ENCODE data around the gene ACAD9. TPM values are rescaled to one million over a fixed set of nuclear protein-coding genes. Genes with fewer than 3 reads are reported as not detected.

ACAD9 gene
- total RNA-seq, 1 donor from 2014 or later: 50.4 TPM

DNA sequence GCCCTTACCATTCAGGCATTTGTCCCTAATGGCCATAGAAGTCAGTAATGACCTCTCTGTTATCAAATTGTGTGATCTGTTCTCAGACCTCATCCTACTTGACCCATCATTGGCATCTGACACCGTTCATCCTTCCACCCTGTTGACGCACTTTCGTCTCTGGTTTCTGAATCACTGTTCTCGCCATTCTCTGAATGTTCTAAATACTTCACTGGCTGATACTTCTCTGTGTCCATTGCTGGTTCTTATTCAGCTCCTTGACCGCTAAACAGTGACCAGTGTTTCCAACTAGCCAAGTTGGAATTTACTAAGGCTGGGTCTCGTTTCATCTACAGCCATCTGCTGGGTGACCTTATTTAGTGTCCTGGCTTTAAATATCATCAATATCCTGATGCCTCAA, 2.2 kb downstream of the ACAD9 start:
- intact Hi-C loops (cut with micrococcal nuclease): no loop called here
- no peak for DNase-seq
- no peak for ATAC-seq

DNA sequence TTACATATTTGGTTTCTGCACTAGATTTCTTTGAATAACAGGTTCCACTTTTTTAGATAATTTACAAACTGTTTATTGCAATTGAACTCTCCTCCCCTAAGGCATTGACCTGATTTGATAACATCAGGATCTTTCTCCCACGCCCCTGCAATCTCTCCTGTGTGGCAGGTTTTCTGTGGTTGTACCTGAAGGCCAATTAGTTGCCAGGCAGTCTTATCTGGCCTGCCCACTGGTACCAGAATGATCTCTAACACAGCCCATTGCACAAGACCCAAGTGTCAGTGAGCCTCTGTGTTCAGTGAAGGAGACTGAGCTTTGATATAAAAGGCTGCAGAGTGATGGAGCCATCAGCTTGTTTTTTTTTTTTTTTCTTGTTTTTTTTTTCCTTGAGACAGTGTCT, 3.3 kb downstream of the ACAD9 start:
- DNase-seq (no peak), ATAC-seq (no peak)
- intact Hi-C loops (cut with micrococcal nuclease): no loop called here

GRCh38 chr3:128884992-128885391, 5.6 kb downstream of the ACAD9 start:
- ATAC-seq: no peak
- intact Hi-C loops (cut with micrococcal nuclease): no loop called here

DNA sequence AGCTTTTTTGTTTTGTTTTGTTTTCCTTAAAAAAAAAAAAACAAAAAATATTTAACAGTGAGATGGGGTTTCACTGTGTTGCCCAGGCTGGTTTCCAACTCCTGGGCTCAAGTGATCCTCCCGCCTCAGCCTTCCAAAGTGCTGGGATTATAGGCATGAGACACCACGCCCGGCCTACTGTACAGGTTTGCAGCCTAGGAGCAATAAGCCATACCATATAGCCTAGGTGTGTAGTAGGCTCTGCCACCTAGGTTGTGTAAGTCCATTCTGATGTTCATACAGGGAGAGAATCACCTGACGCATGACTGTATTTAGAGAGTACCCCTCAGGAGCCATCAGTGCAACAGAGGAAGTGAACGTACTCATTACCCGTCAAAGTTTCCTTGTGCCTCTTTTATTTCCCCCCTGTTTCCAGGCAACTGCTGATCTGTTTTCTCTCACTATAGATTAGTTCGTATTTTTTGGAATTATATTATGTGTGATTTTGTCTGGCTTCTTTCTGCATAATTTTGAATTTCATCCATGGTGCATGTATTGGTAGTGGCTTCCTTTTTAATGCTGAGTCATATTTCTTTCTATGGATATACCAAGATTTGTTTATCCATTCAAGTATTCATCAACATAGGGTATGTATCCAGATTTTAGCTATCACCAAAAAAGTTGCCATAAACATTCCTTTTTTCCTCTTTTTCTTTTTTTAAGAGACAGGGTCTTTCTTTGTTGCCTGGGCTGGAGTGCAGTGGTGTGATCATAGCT, 9.9 kb downstream of the ACAD9 start:
- DNase-seq: no peak
- ATAC-seq: no peak
- intact Hi-C loops (cut with micrococcal nuclease): no loop called here

More at GRCh38 chr3:128884992-128885391, 5.6 kb downstream of the ACAD9 start:
- DNase-seq: no peak

DNA sequence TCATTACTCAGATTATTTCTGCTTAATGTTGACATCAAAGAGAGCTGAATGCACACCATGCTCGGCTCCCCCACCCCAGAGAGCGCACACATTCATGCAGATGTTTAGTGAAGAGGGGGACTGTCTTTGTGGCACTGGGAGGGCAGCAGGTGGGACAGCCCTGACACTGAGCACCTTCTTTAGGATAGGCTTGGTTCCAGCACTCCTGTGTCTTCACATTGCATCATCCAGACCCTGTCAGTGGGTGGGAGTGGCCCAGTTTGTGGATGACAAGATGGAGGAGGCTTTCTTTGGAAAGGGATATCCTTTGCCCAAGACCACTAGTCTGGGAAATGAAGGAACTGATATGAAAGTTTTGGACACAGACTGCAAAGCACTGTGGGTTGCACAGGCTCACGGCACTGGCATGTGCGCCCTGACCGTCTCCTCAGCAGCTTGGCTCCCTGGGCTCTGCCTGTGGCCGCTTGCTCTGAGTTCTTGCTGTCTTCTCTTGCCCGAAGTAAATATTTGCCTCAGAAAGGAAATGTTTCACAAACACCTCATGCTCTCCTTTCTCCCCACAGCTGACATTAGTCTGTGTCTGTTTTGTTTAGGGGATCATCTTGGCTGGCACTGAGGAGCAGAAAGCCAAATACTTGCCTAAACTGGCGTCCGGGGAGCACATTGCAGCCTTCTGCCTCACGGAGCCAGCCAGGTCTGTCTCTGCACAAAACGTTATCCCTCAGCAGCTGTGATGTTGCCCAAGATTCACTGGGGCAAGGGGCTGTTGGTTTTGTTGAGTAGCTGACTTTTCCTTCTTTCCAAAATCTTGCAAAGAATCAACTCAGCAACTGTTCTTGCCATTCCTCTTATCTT, 16.6 kb downstream of the ACAD9 start:
- intact Hi-C loops (cut with micrococcal nuclease): no loop called here
- DNase-seq (no peak), ATAC-seq (no peak)

- ATAC-seq (no peak), DNase-seq (no peak)
- intact Hi-C loops (cut with micrococcal nuclease): no loop called here
These were observed 23.0 kb downstream of the ACAD9 start for GRCh38 chr3:128902426-128902825.

- intact Hi-C loops (cut with micrococcal nuclease): no loop called here
These were observed 24.1 kb downstream of the ACAD9 start for GRCh38 chr3:128903501-128903900.

GRCh38 chr3:128906031-128906803, 26.8 kb downstream of the ACAD9 start:
- ATAC-seq: no peak
- intact Hi-C loops (cut with micrococcal nuclease): no loop called here
- no peak for DNase-seq

More at GRCh38 chr3:128903501-128903900, 24.1 kb downstream of the ACAD9 start:
- no peak for DNase-seq
- no peak for ATAC-seq

DNA sequence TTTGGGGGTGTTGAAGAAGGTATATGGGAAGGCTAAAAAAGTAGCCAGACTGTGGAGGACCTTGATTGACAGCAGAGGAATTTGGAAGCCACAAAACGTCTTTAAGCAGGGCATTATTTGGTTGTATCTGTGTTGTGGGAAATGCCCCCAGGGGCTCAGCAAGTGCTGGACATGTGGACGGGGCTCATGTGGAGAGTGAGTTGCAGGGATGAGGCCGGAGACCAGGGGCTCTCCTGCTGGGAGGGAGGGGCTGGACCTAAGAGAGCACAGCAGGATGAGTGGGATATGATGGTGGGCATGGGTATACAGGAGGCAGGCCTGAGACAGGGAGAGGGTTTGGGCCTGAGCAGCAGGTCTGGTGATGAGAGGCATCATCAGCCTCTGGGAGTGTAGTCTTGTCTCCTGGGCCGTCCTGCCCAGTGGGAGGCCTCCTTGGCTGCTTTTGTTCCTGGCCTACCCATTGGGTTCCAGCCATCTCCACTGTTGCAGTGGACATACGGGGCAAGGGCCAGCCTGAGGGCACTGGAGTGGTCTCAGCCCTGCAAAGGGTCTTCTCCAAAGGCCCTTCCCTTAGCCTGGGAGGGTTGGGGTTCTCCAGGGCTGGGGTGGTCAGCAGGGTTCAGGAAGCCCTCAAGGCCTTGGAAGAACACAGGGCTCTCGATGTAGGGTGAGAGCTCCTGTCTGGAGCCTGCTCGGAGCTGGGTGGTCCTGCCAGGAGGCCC, 27.5 kb downstream of the ACAD9 start:
- DNase-seq (no peak), ATAC-seq (no peak)
- intact Hi-C loops (cut with micrococcal nuclease): no loop called here

- ATAC-seq: no peak
- DNase-seq: no peak
- intact Hi-C loops (cut with micrococcal nuclease): no loop called here
These were observed 28.5 kb downstream of the ACAD9 start for GRCh38 chr3:128907706-128908445.

DNA sequence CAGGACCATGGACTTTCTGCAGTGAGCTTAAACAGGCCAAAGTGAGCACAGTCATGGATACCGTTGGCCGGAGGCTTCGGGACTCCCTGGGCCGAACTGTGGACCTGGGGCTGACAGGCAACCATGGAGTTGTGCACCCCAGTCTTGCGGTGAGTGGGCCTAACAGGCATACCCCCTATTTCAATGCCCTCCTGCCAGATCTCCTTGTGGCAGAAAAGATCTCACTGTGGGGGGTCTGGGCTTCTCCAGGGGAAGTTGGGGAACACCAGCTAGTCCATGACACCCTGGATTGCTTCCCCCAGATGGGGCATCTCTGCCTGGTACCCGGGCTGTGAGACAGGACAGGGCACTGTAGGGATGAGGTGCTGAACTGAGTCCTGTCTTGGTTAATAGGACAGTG, 29.5 kb downstream of the ACAD9 start:
- ATAC-seq: no peak
- no peak for DNase-seq
- intact Hi-C loops (cut with micrococcal nuclease): no loop called here

- no peak for DNase-seq
- intact Hi-C loops (cut with micrococcal nuclease): no loop called here
- ATAC-seq: no peak
These were observed 30.6 kb downstream of the ACAD9 start for GRCh38 chr3:128910006-128910405.

GRCh38 chr3:128911911-128912310, 32.5 kb downstream of the ACAD9 start:
- DNase-seq (peak; percentile 82), ATAC-seq (peak; percentile 80)
- intact Hi-C loops (cut with micrococcal nuclease): no loop called here

- intact Hi-C loops (cut with micrococcal nuclease): no loop called here
- no peak for DNase-seq
- no peak for ATAC-seq
These were observed 35.7 kb downstream of the ACAD9 start for GRCh38 chr3:128914966-128915645.

GRCh38 chr3:128917291-128917690, 37.9 kb downstream of the ACAD9 start:
- DNase-seq: no peak

DNA sequence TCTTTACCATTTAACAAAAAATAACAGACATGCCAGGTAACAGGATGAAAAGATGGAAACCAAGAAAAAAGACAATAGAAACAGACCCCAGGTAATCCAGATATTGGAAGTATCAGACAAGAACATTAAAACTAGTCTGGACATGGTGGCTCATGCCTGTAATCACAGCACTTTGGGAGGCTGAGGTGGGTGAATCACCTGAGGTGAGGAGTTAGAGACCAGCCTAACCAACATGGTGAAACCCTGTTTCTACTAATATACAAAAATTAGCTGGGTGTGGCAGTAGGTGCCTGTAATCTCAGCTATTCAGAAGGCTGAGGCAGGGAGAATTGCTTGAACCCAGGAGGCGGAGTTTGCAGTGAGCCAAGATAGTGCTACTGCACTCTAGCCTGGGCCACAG, 40.6 kb downstream of the ACAD9 start:
- no peak for DNase-seq
- intact Hi-C loops (cut with micrococcal nuclease): no loop called here
- ATAC-seq: no peak

More at GRCh38 chr3:128917291-128917690, 37.9 kb downstream of the ACAD9 start:
- ATAC-seq: peak; percentile 55
- intact Hi-C loops (cut with micrococcal nuclease): no loop called here

GRCh38 chr3:128922804-128923459, 43.5 kb downstream of the ACAD9 start:
- no peak for DNase-seq
- ATAC-seq: no peak
- intact Hi-C loops (cut with micrococcal nuclease): no loop called here
